PC-3 (cell line): Measurements from ENCODE around the gene NGDN. TPM values are rescaled to one million over a fixed set of nuclear protein-coding genes. Genes with fewer than 3 reads are reported as not detected.

Source experiments
- ATAC-seq: fragments of 200-7000 bp; cut with Tn5 transposase; 2 replicates; pipeline ENCODE4 v1.9.1; 2020; ENCODE audit warnings: mild to moderate bottlenecking, moderate library complexity
- BruUV-seq: library from RNA; stranded (reverse); fragments of 400-500 nt; replicated peaks from 2 replicates; lab custom pipeline; 2021; lab: Mats Ljungman, UMichigan
- CTCF ChIA-PET: fragments of 300-600 bp; sonication (Branson Sonifier 250); formaldehyde crosslinking; loops from one replicate; lab custom pipeline; 2022; ENCODE audit warnings: antibody characterized with exemption; lab: Charles Lee
- POLR2A ChIA-PET: fragments of 300-600 bp; sonication (Branson Sonifier 250); formaldehyde crosslinking; loops from one replicate; lab custom pipeline; 2022; ENCODE audit warnings: antibody characterized with exemption; ENCODE audit not compliant: unreplicated experiment; lab: Charles Lee
- DNase-seq: peaks from one replicate; pipeline ENCODE4 v3.0.0-alpha.2; 2015
- H2AFZ ChIP-seq: fragments of 300-600 bp; sonication (generic); 2 replicates; pipeline ENCODE4 v1.6.0; 2016; ENCODE audit warnings: antibody characterized with exemption, low read length
- H3F3A ChIP-seq: fragments of 300-600 bp; sonication (generic); one replicate; pipeline ENCODE4 v1.6.0; 2017; ENCODE audit warnings: antibody characterized with exemption, low read length, control low read depth, mild to moderate bottlenecking; ENCODE audit not compliant: unreplicated experiment
- H3K27ac ChIP-seq: fragments of 300-600 bp; sonication (generic); 2 replicates; pipeline ENCODE4 v1.5.1; 2016; ENCODE audit warnings: mild to moderate bottlenecking, low read length
- H3K27me3 ChIP-seq: fragments of 300-600 bp; sonication (generic); 2 replicates; pipeline ENCODE4 v1.6.1; 2016; ENCODE audit warnings: low read length, mixed read lengths
- H3K36me3 ChIP-seq: fragments of 300-600 bp; sonication (generic); 2 replicates; pipeline ENCODE4 v1.6.1; 2016; ENCODE audit warnings: low read depth, mixed run types, low read length, mixed read lengths
- H3K4me1 ChIP-seq: fragments of 300-600 bp; sonication (generic); 2 replicates; pipeline ENCODE4 v1.5.1; 2016; ENCODE audit warnings: low read length; ENCODE audit not compliant: insufficient read depth
- H3K4me2 ChIP-seq: fragments of 300-600 bp; sonication (generic); 2 replicates; pipeline ENCODE4 v1.6.0; 2016; ENCODE audit warnings: low read length
- H3K4me3 ChIP-seq: fragments of 300-600 bp; sonication (generic); 2 replicates; pipeline ENCODE4 v1.5.1; 2016; ENCODE audit warnings: mild to moderate bottlenecking, low read length, mixed read lengths
- H3K79me2 ChIP-seq: fragments of 300-600 bp; sonication (generic); 2 replicates; pipeline ENCODE4 v1.6.1; 2017; ENCODE audit warnings: low read length, mixed read lengths
- H3K9ac ChIP-seq: fragments of 300-600 bp; sonication (generic); 2 replicates; pipeline ENCODE4 v1.6.0; 2016; ENCODE audit warnings: mild to moderate bottlenecking, low read length
- H3K9me2 ChIP-seq: fragments of 300-600 bp; sonication (generic); replicated peaks from 2 replicates; pipeline ENCODE4 v1.6.1; 2016; ENCODE audit warnings: mixed run types, low read length, mixed read lengths
- H3K9me3 ChIP-seq: fragments of 300-600 bp; sonication (generic); 2 replicates; pipeline ENCODE4 v1.6.1; 2016; ENCODE audit warnings: low read length, mixed read lengths
- H4K20me1 ChIP-seq: fragments of 300-600 bp; sonication (generic); 2 replicates; pipeline ENCODE4 v1.6.1; 2016; ENCODE audit warnings: low read length, mixed read lengths
- CTCF ChIP-seq: fragments of 300-600 bp; sonication (generic); conservative IDR thresholded peaks from 2 replicates; pipeline ENCODE4 v1.5.1; 2017; ENCODE audit warnings: antibody characterized with exemption, low read depth, mild to moderate bottlenecking, low read length
- EZH2 ChIP-seq: fragments of 300-600 bp; sonication (generic); IDR thresholded peaks from one replicate; pipeline ENCODE4 v1.6.1; 2017; ENCODE audit warnings: antibody characterized with exemption, mild to moderate bottlenecking, low read length; ENCODE audit not compliant: unreplicated experiment
- EZH2phosphoT487 ChIP-seq: fragments of 300-600 bp; sonication (generic); IDR thresholded peaks from 2 replicates; pipeline ENCODE4 v1.6.1; 2018; ENCODE audit warnings: mild to moderate bottlenecking, antibody characterized with exemption, low read length, borderline replicate concordance
- intact Hi-C: fragments of 100-400 bp; cut with micrococcal nuclease; formaldehyde crosslinking; loops from 2 replicates; pipeline ENCODE4 v1.9.0; 2023
- total RNA-seq: library from RNA; depleted of rRNA; stranded (reverse); fragments of >200 nt; gene quantifications from 2 replicates; pipeline ENCODE4 v1.2.3, GENCODE V29; 2014

The NGDN gene
- total RNA-seq, 1 experiment from 2014 or later, result 57.6 TPM

GRCh38 chr14:23470947-23471346 is 1.4 kb downstream of the NGDN start:
- H3K4me2 ChIP-seq, result peak overlapping the region; percentile 81; the same call in 1 of the 2 replicates
- no peak for ATAC-seq

GRCh38 chr14:23478109-23478759 is 8.7 kb downstream of the NGDN start:
- Histone ChIP-seq H3K4me3 (no peak overlapping the region), H3K4me2 (no peak overlapping the region), H2AFZ (no peak overlapping the region), H3K9ac (no peak overlapping the region), H3K36me3 (peaks cover 60% of the 10 kb centered on the region), H4K20me1 (0 out of 2 replicates have a peak, but pooled peaks cover 10% of the 10 kb centered on the region), H3K9me3 (no peaks in the 10 kb centered on the region), H3K4me1 (no peaks in the 10 kb centered on the region), H3K27me3 (no peaks in the 10 kb centered on the region), H3K27ac (no peak overlapping the region), H3F3A (peaks cover 4% of the 10 kb centered on the region), H3K79me2 (no peaks in the 10 kb centered on the region), H3K9me2 (no peaks in the 10 kb centered on the region)
- ATAC-seq (peak; percentile 50), DNase-seq (peak; percentile 73)
- ChIA-PET POLR2A (no interaction called here), CTCF (interaction anchor here (0.5 to 1.3 kb wide), 5 partner anchors 16 to 83 kb away, joined by 3 to 6 read pairs (median 3); no protein-coding TSS in a partner anchor)
- BruUV-seq, result no TSS peak
- peak; percentile 83 for TF ChIP-seq CTCF
- no peak for TF ChIP-seq EZH2phosphoT487
- intact Hi-C loops, result loop anchor here (1.0 kb wide), 1 partner anchor 84 kb away; no protein-coding TSS in a partner anchor

More at GRCh38 chr14:23470947-23471346, 1.4 kb downstream of the NGDN start:
- intact Hi-C loops, result no loop called here
- Histone ChIP-seq H3K27me3 (no peaks in the 10 kb centered on the region), H2AFZ (no peak overlapping the region), H4K20me1 (no peaks in the 10 kb centered on the region), H3K4me1 (peaks cover 8% of the 10 kb centered on the region; the same call in 1 of the 2 replicates), H3K4me3 (peak overlapping the region; percentile 89; the same call in 1 of the 2 replicates), H3K27ac (no peak overlapping the region), H3K9ac (no peak overlapping the region), H3K9me3 (no peaks in the 10 kb centered on the region), H3K79me2 (peaks cover 19% of the 10 kb centered on the region), H3K9me2 (no peaks in the 10 kb centered on the region), H3K36me3 (peaks cover 35% of the 10 kb centered on the region), H3F3A (no peaks in the 10 kb centered on the region)
- DNase-seq, result no peak
- TF ChIP-seq EZH2phosphoT487 (no peak), EZH2 (no peak), CTCF (no peak)
- BruUV-seq, result no TSS peak
- POLR2A ChIA-PET, result no interaction called here
- CTCF ChIA-PET, result no interaction called here

- Histone ChIP-seq H4K20me1 (0 out of 2 replicates have a peak, but pooled peaks cover 10% of the 10 kb centered on the region), H3K4me3 (no peak overlapping the region), H3K9ac (no peak overlapping the region), H3K4me2 (no peak overlapping the region), H3F3A (peaks cover 4% of the 10 kb centered on the region), H3K79me2 (no peaks in the 10 kb centered on the region), H3K27ac (no peak overlapping the region), H2AFZ (no peak overlapping the region), H3K9me3 (no peaks in the 10 kb centered on the region), H3K36me3 (peaks cover 51% of the 10 kb centered on the region), H3K9me2 (no peaks in the 10 kb centered on the region), H3K27me3 (no peaks in the 10 kb centered on the region), H3K4me1 (no peaks in the 10 kb centered on the region)
- DNase-seq (peak; percentile 22), ATAC-seq (no peak)
- POLR2A ChIA-PET, result no interaction called here
- TF ChIP-seq EZH2phosphoT487 (no peak), CTCF (no peak), EZH2 (no peak)
- intact Hi-C loops, result no loop called here
- BruUV-seq, result no TSS peak
- CTCF ChIA-PET, result no interaction called here
Measured at GRCh38 chr14:23481362-23481970, 12.0 kb downstream of the NGDN start.
